ENCODE data around the gene BTG2.
"Not testable (repeated sequence)": the region's sequence is repeated elsewhere in the genome, so short reads cannot be mapped to it uniquely, and the experiment has no call there.

BTG2 gene

DNA sequence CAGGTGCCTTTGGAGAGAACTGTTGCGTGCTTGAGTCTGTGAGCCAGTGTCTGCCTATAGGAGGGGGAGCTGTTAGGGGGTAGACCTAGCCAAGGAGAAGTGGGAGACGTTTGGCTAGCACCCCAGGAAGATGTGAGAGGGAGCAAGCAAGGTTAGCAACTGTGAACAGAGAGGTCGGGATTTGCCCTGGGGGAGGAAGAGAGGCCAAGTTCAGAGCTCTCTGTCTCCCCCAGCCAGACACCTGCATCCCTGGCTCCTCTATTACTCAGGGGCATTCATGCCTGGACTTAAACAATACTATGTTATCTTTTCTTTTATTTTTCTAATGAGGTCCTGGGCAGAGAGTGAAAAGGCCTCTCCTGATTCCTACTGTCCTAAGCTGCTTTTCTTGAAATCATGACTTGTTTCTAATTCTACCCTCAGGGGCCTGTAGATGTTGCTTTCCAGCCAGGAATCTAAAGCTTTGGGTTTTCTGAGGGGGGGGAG, 2.4 kb downstream of the BTG2 start:
- H3K4me3 ChIP-seq (ENCODE audit: low read length), result no peak overlapping the region
- DNase-seq (ENCODE audit: low read depth, low spot score), result no peak

DNA sequence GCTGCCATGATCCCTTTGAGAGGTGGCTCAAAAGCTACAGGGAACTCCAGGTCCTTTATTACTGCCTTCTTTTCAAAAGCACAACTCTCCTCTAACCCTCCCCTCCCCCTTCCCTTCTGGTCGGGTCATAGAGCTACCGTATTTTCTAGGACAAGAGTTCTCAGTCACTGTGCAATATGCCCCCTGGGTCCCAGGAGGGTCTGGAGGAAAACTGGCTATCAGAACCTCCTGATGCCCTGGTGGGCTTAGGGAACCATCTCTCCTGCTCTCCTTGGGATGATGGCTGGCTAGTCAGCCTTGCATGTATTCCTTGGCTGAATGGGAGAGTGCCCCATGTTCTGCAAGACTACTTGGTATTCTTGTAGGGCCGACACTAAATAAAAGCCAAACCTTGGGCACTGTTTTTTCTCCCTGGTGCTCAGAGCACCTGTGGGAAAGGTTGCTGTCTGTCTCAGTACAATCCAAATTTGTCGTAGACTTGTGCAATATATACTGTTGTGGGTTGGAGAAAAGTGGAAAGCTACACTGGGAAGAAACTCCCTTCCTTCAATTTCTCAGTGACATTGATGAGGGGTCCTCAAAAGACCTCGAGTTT, 3.1 kb downstream of the BTG2 start:
- H3K4me3 ChIP-seq (ENCODE audit: low read length), result no peak overlapping the region
- no peak for DNase-seq (ENCODE audit: low read depth, low spot score)

DNA sequence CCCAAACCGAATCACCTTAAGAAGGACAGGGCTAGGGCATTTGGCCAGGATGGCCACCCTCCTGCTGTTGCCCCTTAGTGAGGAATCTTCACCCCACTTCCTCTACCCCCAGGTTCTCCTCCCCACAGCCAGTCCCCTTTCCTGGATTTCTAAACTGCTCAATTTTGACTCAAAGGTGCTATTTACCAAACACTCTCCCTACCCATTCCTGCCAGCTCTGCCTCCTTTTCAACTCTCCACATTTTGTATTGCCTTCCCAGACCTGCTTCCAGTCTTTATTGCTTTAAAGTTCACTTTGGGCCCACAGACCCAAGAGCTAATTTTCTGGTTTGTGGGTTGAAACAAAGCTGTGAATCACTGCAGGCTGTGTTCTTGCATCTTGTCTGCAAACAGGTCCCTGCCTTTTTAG, 3.6 kb downstream of the BTG2 start:
- no peak for DNase-seq (ENCODE audit: low read depth, low spot score)
- no peak overlapping the region for H3K4me3 ChIP-seq (ENCODE audit: low read length)

DNA sequence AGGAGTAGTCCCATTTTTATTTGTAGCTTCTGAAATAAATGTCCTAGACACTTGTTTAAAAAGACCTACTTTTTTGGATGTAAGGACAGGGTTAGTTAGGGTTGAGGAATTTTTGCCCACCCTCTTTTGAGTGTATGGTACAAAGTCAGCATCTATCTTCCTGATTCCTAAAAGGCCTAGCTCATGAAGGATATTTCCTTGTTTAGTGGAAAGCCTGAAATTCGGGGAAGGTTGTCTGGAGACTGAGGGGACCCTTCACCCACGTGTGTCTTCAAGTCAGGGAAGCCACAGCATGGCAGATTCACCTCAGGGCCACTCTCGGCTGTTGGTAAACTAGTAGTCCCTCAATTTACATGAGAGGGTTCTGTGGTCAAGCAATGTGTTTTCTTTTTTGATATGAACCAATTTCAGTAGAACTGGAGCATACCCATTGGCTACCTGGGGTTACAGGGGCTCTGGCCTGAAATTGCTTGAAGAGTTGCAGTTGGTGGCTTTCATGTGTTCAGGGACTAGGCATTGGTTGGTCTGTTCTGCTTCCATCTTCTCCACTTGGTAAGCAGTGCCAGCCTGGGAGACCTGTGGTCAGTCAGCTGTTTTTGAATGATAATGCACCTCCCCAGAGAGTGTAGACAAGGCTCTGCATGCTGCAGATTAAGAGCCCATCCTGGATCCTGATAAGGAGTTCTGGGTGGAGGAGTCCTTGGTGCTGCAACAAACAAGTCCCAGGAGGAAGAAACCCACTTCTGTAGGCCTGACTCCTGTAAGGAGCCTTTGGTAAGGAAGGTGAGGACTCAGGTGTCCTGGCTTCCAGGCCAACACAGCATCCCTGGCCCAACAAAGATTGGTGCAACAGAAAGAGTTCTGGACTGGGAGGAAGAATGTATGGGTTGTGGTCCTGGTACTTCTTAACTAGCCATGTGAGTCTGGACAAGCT, 6.3 kb downstream of the BTG2 start:
- no peak overlapping the region for H3K4me3 ChIP-seq (ENCODE audit: low read length)
- no peak for DNase-seq (ENCODE audit: low read depth, low spot score)

DNA sequence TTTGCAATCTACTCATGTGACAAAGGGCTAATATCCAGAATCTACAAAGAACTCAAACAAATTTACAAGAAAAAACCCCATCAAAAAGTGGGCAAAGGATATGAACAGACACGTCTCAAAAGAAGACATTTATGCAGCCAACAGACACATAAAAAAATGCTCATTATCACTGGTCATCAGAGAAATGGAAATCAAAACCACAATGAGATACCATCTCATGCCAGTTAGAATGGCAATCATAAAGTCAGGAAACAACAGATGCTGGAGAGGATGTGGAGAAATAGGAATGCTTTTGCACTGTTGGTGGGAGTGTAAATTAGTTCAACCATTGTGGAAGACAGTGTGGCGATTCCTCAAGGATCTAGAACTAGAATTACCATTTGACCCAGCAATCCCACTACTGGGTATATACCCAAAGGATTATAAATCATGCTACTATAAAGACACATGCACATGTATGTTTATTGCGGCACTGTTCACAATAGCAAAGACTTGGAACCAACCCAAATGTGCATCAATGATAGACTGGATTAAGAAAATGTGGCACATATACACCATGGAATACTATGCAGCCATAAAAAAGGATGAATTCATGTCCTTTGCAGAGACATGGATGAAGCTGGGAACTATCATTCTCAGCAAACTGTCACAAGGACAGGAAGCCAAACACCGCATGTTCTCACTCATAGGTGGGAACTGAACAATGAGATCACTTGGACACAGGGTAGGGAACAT, 8.9 kb downstream of the BTG2 start:
- not testable (repeated sequence) for H3K4me3 ChIP-seq (ENCODE audit: low read length); DNase-seq (ENCODE audit: low read depth, low spot score)

DNA sequence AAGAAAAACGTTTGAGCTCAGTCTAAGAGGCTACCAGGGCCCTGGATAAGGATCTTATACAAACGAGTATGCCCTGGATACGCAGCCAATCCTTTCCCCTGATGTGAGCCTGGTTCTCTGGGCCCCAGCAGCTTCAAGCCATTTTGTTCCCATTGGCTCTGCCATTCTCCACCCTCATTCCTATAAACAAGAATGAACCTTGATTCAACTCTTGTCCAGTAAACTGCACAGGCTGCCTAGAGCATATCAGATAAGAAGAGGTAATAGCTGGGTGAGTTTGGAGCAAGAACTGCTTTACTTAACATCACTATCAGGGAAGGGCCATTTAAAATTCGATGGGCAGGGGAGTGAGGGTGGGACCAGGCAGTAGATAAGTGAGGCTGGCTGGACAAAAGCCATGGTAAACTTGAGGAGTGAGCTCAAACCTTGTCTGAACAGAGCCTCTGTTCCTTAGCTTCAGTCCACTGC, 11.3 kb downstream of the BTG2 start:
- no peak overlapping the region for H3K4me3 ChIP-seq (ENCODE audit: low read length)
- no peak for DNase-seq (ENCODE audit: low read depth, low spot score)

DNA sequence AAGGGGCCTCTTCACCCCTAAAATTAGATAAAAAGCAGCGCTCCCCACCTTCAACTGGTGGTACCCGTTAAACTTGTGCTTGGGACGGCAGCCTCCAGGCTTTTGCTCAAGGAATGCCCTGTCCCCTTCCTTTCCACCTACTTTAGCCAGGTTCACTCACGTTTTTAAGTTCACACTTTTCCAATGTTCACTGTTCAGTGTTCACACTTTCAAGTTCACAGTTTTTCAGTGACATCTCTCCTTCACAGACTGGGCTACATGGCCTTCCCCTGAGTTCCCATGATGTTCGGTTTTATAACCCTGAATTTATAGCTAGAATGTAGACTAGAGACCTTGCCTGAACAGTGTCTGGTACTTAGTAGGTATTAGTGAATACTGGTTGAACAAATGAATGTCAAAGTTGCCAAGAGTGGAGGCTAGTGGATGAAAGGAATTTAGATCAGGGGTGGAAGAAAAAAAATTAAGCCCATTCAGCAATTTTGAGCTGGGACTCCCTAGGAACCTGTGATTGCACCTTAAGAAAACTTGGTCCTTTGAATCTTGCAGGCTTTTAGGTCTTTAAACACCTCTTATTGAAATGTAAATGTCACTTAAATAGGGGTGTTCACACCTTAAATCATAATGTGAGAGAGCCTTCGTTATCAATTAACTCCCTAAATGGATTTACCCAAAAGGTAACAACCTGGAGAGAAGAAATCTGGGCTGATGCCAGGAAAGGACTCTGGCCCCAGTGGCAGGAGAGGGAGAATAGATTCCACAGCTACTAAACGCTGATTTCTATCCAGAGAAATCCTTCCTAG, 12.3 kb downstream of the BTG2 start:
- DNase-seq (ENCODE audit: low read depth, low spot score), result no peak
- no peak overlapping the region for H3K4me3 ChIP-seq (ENCODE audit: low read length)

DNA sequence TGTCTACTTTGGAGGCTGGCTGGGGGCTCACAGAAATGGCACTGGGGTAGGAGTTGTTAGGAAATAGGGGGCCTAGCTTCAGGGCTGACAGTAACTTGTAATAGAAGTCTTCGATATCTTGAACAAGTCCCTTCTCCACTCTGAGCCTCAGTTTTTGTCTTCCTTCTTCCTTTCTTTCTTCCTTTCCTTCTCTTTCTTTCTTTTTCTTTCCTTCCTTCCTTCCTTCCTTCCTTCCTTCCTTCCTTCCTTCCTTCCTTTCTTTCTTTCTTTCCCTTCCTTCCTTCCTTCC, 12.9 kb downstream of the BTG2 start:
- no peak overlapping the region for H3K4me3 ChIP-seq (ENCODE audit: low read length)
- DNase-seq (ENCODE audit: low read depth, low spot score), result no peak

DNA sequence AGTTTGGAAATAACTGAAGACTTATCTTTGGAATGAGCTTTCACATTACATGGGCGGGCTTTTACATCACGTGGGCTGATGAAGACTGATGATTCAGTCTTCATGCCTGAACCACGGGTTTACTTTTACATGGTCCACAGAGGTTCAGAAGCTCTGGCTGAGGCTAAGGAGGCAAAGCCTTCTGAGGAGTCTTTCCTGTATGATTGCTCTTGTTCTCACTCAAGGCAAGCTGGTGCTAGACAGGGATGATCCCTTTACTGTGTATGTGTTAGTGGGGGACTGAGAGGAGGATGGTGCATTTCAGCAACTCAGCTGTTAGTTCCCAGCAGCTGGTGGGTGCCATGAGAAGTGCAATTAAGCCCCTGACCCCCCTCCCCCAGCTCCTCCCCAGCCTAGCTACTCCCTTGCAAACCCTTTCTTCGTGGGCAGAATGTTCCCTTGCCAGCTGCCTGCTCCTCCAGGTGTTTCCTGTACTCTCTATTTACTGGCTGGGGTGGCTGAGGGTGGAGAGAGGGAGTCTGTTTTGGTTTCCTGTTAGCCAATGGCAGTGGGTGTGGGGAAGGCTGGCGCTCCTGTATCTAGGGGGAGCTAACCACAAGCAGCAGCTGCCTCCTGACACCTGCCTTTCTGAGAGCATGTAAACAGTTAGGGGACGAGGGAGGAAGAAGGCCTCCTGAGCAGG, 15.4 kb downstream of the BTG2 start:
- peak; percentile 99 for DNase-seq (ENCODE audit: low read depth, low spot score)
- H3K4me3 ChIP-seq (ENCODE audit: low read length), result peak overlapping the region; percentile 30

DNA sequence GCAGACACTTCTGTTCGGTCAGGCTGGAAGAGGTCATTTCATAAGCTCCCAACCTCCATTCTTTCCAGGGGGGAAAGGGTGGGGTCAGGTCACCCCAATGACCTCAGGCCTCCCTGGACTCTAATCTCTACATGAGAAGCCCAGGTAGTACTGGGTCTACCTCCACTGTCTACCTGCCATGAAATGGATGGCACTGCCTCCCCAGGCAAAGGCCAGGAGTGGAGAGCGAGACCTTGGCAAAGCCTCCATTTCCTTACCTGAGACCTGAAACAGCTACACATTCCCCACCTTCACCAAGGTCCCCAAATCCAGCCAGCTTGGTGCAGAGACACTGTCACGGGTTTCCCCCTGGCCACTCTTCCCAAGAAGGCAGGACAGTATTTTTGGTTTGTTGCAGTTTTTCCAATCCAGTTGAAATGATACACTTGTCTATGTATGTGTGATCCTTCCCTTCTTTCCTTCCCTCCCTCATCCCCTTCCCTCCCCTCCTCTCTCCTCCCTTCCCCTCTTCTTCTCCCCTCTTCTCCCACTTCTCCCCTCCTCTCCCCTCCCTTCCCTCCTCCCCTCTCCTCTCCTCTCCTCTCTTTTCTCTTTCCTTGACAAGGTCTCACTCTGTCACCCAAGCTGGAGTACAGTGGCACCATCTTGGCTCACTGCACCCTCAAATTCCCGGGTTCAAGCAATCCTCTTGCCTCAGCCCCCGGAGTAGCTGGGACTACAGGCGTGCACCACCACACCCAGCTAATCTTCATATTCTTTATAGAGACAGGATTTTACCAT, 16.1 kb downstream of the BTG2 start:
- no peak for DNase-seq (ENCODE audit: low read depth, low spot score)
- peak overlapping the region; percentile 30 for H3K4me3 ChIP-seq (ENCODE audit: low read length)

DNA sequence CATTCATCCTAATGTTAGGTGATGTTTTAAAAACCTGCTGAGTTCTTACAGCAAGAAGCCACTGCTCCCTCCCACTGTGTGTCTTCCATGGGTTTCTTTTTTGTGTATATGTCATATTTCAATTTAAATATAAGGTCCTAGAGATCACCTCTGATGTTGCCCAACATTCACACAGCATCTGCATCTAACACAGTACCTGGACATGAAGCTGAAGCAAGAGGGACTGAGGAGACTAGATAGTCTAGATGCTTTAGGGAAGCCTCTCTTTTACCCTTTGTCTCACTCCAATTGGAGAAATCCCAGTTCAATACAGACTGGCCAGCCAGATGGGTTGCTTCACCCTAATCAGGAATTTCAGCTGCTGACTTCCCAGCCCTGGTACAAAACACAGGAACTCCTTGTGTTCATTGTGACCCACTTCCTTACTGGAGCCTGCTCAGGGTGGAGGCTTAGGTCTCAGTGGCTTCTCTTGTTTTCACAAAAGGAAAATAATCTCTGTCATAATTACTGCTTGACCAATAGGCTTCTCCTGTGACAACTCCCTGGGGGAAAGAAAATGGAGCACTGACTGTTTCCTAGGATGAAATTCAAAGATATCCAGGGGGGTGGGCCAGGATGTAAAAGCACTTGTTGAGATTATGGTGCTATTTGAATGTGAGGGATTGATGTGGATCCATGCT, 17.3 kb downstream of the BTG2 start:
- H3K4me3 ChIP-seq (ENCODE audit: low read length), result no peak overlapping the region
- DNase-seq (ENCODE audit: low read depth, low spot score), result no peak

DNA sequence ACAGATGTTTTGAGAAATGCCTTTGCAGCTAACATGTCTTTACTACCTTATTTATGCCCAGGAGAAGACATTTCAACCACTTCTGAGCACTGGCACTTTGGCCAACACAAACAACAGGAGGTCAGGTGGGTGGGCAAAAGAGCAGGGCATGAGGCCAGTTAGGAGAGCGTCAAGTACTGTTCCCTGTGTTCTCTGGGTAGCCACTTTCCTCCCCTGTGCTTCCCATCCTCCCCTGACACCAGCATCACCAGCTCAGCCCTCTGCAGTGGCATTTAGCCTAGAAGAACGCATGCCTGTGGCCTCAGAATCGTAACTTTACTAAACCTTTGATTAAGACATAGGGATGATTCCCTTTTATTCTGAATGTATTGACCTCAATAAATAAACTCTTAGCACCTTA, 18.3 kb downstream of the BTG2 start:
- no peak overlapping the region for H3K4me3 ChIP-seq (ENCODE audit: low read length)
- DNase-seq (ENCODE audit: low read depth, low spot score), result no peak

DNA sequence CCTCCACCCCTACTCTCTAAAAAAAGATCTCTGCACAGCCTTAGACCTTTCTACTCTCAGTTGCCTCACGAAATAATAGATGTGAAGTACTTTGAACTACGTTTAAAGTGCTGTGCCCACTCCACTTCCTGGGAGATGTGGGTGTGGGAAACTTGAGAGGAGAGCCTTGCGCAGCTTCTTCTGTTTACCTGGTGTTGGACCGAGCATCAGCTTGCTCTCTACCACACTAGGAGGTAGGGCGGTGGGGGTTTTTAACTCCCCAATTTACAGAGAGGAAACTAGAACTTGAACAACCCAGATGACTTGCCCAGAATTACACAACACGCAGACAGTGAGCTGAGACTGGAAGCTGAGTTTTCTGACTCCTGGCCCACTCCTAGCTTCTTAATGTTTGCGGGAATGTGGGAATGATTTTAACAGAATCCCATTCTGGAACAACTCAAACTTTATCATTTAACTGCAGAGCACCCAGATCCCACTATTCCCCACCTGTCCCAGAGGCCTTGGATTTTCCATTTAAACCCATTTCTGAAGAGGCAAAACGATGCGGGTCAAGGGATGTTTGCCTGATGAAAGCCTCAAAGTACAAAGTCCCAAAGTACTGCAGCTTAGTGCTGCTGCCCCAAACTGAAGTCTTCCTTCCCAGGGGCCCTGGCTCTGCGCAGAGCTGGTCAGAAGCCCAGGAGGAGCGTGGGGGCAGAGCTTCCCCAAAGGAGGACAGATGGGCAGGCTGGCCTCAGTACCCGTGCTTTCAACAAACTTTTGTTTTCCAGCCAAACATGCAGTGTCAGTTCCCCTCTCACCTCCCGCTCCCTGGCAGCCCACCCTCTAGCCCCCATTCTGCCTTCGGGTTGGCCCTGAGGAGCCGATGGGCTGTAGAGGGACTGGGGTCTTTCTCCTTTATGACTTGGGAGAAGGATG, 19.0 kb downstream of the BTG2 start:
- DNase-seq (ENCODE audit: low read depth, low spot score), result peak; percentile 58
- no peak overlapping the region for H3K4me3 ChIP-seq (ENCODE audit: low read length)

DNA sequence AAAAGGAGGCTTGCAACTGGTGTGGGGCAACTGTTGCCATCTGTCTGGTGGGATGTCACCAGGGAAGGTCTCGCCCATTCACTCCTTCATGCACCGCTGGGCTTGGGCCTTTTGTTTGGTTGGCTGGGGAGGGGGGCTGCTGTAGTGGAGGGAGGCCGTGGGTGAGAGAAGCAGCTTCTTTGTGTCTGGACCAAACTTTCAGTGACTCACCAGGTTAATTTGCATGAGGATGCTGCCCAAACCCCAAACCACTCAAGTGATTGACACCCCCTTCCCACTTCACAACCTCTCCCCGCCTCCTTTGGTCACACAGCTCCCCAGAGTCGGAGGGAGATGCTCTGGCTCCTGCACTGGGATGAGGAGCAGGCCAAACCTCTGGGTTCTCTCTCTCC, 19.7 kb downstream of the BTG2 start:
- no peak overlapping the region for H3K4me3 ChIP-seq (ENCODE audit: low read length)
- peak; percentile 58 for DNase-seq (ENCODE audit: low read depth, low spot score)

DNA sequence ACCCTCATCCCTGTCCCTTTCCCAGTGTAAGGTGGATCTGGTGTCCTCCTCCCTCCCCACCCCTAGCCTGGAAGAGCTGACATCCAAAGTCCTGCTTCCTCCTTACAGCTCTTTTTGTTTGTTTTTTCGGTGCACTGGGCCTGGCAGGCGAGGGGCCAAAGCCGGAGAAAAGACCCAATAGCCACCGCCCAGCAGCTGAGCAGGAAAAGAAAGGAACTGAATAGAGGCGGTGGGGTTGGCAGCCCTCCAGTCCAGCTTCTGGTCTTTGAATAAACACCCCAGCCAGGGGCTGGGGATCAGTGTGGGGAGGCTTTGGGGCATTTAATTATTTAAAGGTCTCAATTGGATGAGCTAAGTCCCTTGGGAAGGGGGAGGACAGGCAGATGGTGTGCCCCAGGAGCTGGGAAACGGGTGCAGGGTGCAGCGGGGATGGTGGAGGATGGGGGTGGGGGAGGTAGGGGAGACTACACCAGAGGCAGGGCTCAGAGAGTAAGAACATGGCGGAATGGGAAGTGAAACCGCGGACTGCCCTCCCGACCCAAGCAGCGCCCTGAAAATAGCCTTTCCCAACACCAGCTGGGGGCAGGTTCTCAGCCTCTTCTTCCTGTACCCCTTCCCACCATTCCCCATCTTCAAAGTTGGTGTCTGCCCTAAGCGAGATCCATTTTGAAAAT, 20.2 kb downstream of the BTG2 start:
- no peak overlapping the region for H3K4me3 ChIP-seq (ENCODE audit: low read length)
- DNase-seq (ENCODE audit: low read depth, low spot score), result no peak
